GM18526 (cell line): ENCODE measurements around the gene ANP32E.

Experiments
- POLR2A ChIP-seq: IDR thresholded peaks from 3 replicates; pipeline ENCODE4 v1.6.1; 2011; ENCODE audit not compliant: insufficient read length; ENCODE audit errors: extremely low read depth

Gene ANP32E

GRCh38 chr1:150187560-150187931 is 48.4 kb downstream of the ANP32E start:
- no peak for TF ChIP-seq POLR2A

- no peak for TF ChIP-seq POLR2A
Measured at GRCh38 chr1:150186789-150187559, 48.9 kb downstream of the ANP32E start.

GRCh38 chr1:150185481-150185880 is 50.4 kb downstream of the ANP32E start:
- TF ChIP-seq POLR2A, result no peak

- TF ChIP-seq POLR2A, result no peak
Measured at GRCh38 chr1:150183061-150183460, 52.9 kb downstream of the ANP32E start.

GRCh38 chr1:150182247-150182646 is 53.7 kb downstream of the ANP32E start:
- TF ChIP-seq POLR2A, result no peak

- TF ChIP-seq POLR2A, result no peak
Measured at GRCh38 chr1:150180474-150180873, 55.4 kb downstream of the ANP32E start.

- no peak for TF ChIP-seq POLR2A
Measured at GRCh38 chr1:150179867-150180266, 56.0 kb downstream of the ANP32E start.

- no peak for TF ChIP-seq POLR2A
Measured at GRCh38 chr1:150178548-150178947, 57.4 kb downstream of the ANP32E start.

GRCh38 chr1:150176593-150176992 is 59.3 kb downstream of the ANP32E start:
- TF ChIP-seq POLR2A, result no peak

GRCh38 chr1:150173141-150173585 is 62.7 kb downstream of the ANP32E start:
- TF ChIP-seq POLR2A, result no peak

- no peak for TF ChIP-seq POLR2A
Measured at GRCh38 chr1:150171801-150172200, 64.1 kb downstream of the ANP32E start.

GRCh38 chr1:150168960-150169601 is 66.8 kb downstream of the ANP32E start:
- TF ChIP-seq POLR2A, result no peak
